Panc1 (cell line): ENCODE results near the gene RIPPLY1. TPM values are rescaled to one million over a fixed set of nuclear protein-coding genes. Genes with fewer than 3 reads are reported as not detected.

ENCODE experiments used
- ATAC-seq: fragments of 200-7000 bp; cut with Tn5 transposase; 2 replicates; pipeline ENCODE4 v1.9.1; 2020; ENCODE audit warnings: mild to moderate bottlenecking, moderate library complexity
- BruUV-seq: library from RNA; stranded (reverse); fragments of 400-500 nt; replicated peaks from 2 replicates; lab custom pipeline; 2021; lab: Mats Ljungman, UMichigan
- CTCF ChIA-PET: fragments of 300-600 bp; sonication (Branson Sonifier 250); formaldehyde crosslinking; loops from one replicate; lab custom pipeline; 2022; ENCODE audit warnings: antibody characterized with exemption; lab: Charles Lee
- POLR2A ChIA-PET: fragments of 300-600 bp; sonication (Branson Sonifier 250); formaldehyde crosslinking; loops from one replicate; lab custom pipeline; 2022; ENCODE audit warnings: antibody characterized with exemption; lab: Charles Lee
- DNase-seq: peaks from one replicate; pipeline ENCODE4 v3.0.0-alpha.2; 2010; ENCODE audit warnings: low read depth, low spot score
- H3K27ac ChIP-seq: 2 replicates; pipeline ENCODE4 v1.5.1; 2011; ENCODE audit warnings: mild to moderate bottlenecking, low read length, inconsistent platforms
- H3K27me3 ChIP-seq: fragments of 200-500 bp; sonication (Bioruptor generic); 2 replicates; pipeline ENCODE4 v1.6.0; 2014; ENCODE audit warnings: low read length, inconsistent platforms; ENCODE audit not compliant: control insufficient read depth, insufficient read depth
- H3K36me3 ChIP-seq: fragments of 200-500 bp; sonication (Bioruptor generic); 2 replicates; pipeline ENCODE4 v1.5.1; 2014; ENCODE audit warnings: inconsistent platforms, mild to moderate bottlenecking, low read length, moderate library complexity; ENCODE audit not compliant: control insufficient read depth, insufficient read depth
- H3K4me1 ChIP-seq: 2 replicates; pipeline ENCODE4 v1.5.1; 2011; ENCODE audit warnings: inconsistent platforms, mild to moderate bottlenecking, low read length, moderate library complexity; ENCODE audit not compliant: control insufficient read depth, insufficient read depth
- H3K4me3 ChIP-seq, 2 experiments: 2 replicates each; pipeline ENCODE4 v1.5.1; 2011 to 2012; ENCODE audit warnings: low read depth in 2 of 2, low read length in 2 of 2, mild to moderate bottlenecking in 2 of 2, inconsistent platforms in 1 of 2, moderate library complexity in 1 of 2
- H3K9me3 ChIP-seq: fragments of 200-500 bp; sonication (Bioruptor generic); 2 replicates; pipeline ENCODE4 v1.5.1; 2014; ENCODE audit warnings: low read depth, mild to moderate bottlenecking, inconsistent platforms, low read length, moderate library complexity; ENCODE audit not compliant: control insufficient read depth, insufficient read depth
- POLR2AphosphoS5 ChIP-seq: IDR thresholded peaks from 2 replicates; pipeline ENCODE4 v1.6.1; 2012; ENCODE audit warnings: mild to moderate bottlenecking, low read depth, low read length, moderate library complexity
- SIN3A ChIP-seq: IDR thresholded peaks from 2 replicates; pipeline ENCODE4 v1.6.1; 2012; ENCODE audit warnings: low read depth, mild to moderate bottlenecking, low read length, moderate library complexity, borderline replicate concordance; ENCODE audit not compliant: insufficient read depth
- TCF7L2 ChIP-seq: IDR thresholded peaks from 2 replicates; pipeline ENCODE4 v1.6.1; 2011; ENCODE audit warnings: mild to moderate bottlenecking, low read depth, low read length, inconsistent platforms
- in situ Hi-C: cut with HindIII; loops from 2 replicates; pipeline ENCODE4 v1.10.0; 2016; ENCODE audit warnings: low sequenced_read_pairs, low pct_unique_long_range_greater_than_20kb
- intact Hi-C: fragments of 100-400 bp; cut with micrococcal nuclease; formaldehyde crosslinking; loops from one replicate; pipeline ENCODE4 v1.10.0; 2022; ENCODE audit not compliant: unreplicated experiment
- total RNA-seq: library from RNA; stranded (reverse); gene quantifications from one replicate; pipeline ENCODE4 v1.2.1, GENCODE V29; 2021; ENCODE audit not compliant: unreplicated experiment
- TF ChIP-seq, protein P1 (sequence below), 2 experiments: IDR thresholded peaks; 2 replicates each; pipeline ENCODE4 v1.6.1; 2011 to 2012; ENCODE audit warnings: low read depth in 2 of 2, control low read depth in 1 of 2, low read length in 1 of 2, mild to moderate bottlenecking in 1 of 2, moderate library complexity in 1 of 2; ENCODE audit not compliant: insufficient read depth in 1 of 2
- TF ChIP-seq, protein P2 (sequence below): fragments of 450-650 bp; IDR thresholded peaks from 2 replicates; pipeline ENCODE4 v1.5.1; 2017; ENCODE audit warnings: mild to moderate bottlenecking

The RIPPLY1 gene
- total RNA-seq, 1 experiment from 2014 or later = not detected

DNA sequence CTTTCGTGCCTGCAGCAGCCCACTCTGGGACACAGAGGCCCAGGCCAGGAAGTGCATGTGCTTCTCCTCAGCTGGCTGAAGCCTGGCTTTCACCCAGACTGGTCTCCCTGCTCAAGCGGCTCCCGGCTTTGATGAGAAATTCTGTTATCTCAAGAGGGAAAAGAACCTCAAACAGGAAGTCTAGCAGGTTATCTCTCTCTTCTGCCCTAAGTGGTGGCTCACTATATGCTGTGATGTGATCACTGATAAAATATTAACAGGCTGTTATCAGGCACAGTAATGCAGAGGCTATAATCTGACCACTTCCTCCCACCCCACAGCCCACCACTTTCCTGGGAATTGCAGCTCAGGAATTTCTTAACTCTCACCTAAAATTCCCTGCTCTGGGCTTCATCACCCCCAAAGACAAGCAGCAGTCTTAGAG is 30.4 kb upstream of the RIPPLY1 start:
- CTCF ChIA-PET = no interaction called here
- POLR2A ChIA-PET = no interaction called here
- Histone ChIP-seq H3K36me3 (no peaks in the 10 kb centered on the region), H3K4me1 (no peaks in the 10 kb centered on the region), H3K27me3 (no peaks in the 10 kb centered on the region), H3K27ac (no peak overlapping the region), H3K9me3 (no peaks in the 10 kb centered on the region), H3K4me3 (no peak overlapping the region)
- intact Hi-C loops = no loop called here
- BruUV-seq = no TSS peak
- in situ Hi-C loops = no loop called here
- no peak for TF ChIP-seq TCF7L2
- TF ChIP-seq, protein P1, sequence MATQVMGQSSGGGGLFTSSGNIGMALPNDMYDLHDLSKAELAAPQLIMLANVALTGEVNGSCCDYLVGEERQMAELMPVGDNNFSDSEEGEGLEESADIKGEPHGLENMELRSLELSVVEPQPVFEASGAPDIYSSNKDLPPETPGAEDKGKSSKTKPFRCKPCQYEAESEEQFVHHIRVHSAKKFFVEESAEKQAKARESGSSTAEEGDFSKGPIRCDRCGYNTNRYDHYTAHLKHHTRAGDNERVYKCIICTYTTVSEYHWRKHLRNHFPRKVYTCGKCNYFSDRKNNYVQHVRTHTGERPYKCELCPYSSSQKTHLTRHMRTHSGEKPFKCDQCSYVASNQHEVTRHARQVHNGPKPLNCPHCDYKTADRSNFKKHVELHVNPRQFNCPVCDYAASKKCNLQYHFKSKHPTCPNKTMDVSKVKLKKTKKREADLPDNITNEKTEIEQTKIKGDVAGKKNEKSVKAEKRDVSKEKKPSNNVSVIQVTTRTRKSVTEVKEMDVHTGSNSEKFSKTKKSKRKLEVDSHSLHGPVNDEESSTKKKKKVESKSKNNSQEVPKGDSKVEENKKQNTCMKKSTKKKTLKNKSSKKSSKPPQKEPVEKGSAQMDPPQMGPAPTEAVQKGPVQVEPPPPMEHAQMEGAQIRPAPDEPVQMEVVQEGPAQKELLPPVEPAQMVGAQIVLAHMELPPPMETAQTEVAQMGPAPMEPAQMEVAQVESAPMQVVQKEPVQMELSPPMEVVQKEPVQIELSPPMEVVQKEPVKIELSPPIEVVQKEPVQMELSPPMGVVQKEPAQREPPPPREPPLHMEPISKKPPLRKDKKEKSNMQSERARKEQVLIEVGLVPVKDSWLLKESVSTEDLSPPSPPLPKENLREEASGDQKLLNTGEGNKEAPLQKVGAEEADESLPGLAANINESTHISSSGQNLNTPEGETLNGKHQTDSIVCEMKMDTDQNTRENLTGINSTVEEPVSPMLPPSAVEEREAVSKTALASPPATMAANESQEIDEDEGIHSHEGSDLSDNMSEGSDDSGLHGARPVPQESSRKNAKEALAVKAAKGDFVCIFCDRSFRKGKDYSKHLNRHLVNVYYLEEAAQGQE (IDR thresholded peaks at IDR 0.05; ENCODE audit: insufficient read depth in 1 of 2, low read depth in 2 of 2, low read length in 1 of 2) = no peak
- TF ChIP-seq, protein P2, sequence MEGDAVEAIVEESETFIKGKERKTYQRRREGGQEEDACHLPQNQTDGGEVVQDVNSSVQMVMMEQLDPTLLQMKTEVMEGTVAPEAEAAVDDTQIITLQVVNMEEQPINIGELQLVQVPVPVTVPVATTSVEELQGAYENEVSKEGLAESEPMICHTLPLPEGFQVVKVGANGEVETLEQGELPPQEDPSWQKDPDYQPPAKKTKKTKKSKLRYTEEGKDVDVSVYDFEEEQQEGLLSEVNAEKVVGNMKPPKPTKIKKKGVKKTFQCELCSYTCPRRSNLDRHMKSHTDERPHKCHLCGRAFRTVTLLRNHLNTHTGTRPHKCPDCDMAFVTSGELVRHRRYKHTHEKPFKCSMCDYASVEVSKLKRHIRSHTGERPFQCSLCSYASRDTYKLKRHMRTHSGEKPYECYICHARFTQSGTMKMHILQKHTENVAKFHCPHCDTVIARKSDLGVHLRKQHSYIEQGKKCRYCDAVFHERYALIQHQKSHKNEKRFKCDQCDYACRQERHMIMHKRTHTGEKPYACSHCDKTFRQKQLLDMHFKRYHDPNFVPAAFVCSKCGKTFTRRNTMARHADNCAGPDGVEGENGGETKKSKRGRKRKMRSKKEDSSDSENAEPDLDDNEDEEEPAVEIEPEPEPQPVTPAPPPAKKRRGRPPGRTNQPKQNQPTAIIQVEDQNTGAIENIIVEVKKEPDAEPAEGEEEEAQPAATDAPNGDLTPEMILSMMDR = no peak
- no peak for TF ChIP-seq SIN3A
- TF ChIP-seq POLR2AphosphoS5 = no peak
- no peak for ATAC-seq
- no peak for DNase-seq

DNA sequence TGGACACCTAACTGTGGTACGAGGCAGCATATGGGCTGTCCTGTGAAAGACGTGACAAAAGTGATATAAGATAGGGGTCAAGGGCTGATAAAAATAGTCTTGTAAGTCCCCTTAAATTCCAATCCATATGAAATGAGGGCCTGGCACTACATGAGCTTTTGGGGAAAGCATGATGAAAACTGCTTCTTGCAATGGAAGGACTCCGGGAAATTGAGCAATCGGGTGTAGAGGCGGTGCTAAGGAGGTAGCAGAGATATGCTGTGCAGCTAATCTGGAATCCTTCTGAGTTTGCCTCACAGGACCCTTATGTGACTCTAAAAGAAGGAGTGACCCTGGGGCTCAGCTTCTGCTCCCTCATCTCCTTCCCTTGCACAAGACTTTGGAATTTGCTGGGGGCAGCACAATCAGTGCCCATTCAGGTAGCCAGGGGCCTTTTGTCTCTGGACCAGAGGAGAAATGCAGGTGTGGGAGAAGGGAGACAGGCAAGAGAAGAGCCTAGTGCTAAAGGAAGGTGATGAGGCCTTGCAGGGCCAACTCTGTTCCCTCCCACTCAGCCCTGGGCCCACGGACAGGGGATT is 29.9 kb upstream of the RIPPLY1 start:
- DNase-seq (no peak), ATAC-seq (no peak)
- Histone ChIP-seq H3K4me1 (no peaks in the 10 kb centered on the region), H3K36me3 (no peaks in the 10 kb centered on the region), H3K27me3 (no peaks in the 10 kb centered on the region), H3K27ac (no peak overlapping the region), H3K4me3 (no peak overlapping the region), H3K9me3 (no peaks in the 10 kb centered on the region)
- no TSS peak for BruUV-seq
- intact Hi-C loops = no loop called here
- ChIA-PET CTCF (no interaction called here), POLR2A (no interaction called here)
- in situ Hi-C loops = no loop called here
- TF ChIP-seq SIN3A (no peak), TCF7L2 (no peak), POLR2AphosphoS5 (no peak)
- TF ChIP-seq, protein P2 = no peak
- TF ChIP-seq, protein P1 (IDR thresholded peaks at IDR 0.05; ENCODE audit: insufficient read depth in 1 of 2, low read depth in 2 of 2, low read length in 1 of 2) = no peak
